ENCODE results near the gene HEG1. TPM values are rescaled to one million over a fixed set of nuclear protein-coding genes. Genes with fewer than 3 reads are reported as not detected.

HEG1 gene
- total and polyA plus RNA-seq, 2 of the 8 experiments (the other 6 are each of a cell fraction or from before 2014, with no cell fraction given), result 5.3 to 9.7 TPM

DNA sequence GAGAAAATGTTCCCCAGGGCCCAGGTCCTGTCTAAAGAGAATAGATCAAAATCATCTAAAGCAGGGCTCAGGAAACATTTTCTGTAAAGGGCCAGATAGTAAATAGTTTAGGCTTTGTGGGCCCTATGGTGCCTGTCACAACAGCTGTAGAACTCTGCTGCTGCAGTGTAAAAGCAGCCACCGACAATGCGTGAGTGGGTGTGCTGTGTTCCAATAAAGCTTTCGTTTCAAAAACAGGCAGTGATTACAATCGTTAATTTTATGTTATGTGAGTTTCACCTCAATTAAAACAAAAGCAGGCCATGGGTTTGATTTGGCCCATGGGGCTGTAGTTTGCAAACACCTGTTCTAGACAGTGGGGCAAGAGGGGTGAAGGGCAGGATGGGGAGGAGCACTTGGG, 12.5 kb upstream of the HEG1 start:
- no peak overlapping the region for H3K4me2 ChIP-seq (ENCODE audit: insufficient read depth in 1 of 2, low read depth in 2 of 2, low read length in 2 of 2)
- H2AK5ac ChIP-seq (ENCODE audit: low read depth, low read length), result no peak overlapping the region
- no peak overlapping the region for H3K4me3 ChIP-seq (ENCODE audit: extremely low read depth in 1 of 4, insufficient read depth in 2 of 4, low read depth in 3 of 4, low read length in 4 of 4)
- H3K27me3 ChIP-seq (replicated peaks in 1 of 4; ENCODE audit: control insufficient read depth in 3 of 4, extremely low read depth in 1 of 4, insufficient read depth in 3 of 4, low read length in 3 of 4), result peaks cover 0 to 2% (median 0%) of the 10 kb centered on the region in 4 experiments; a peak in 1 of 7 replicates
- WGBS, 2 experiments (ENCODE audit: extremely low coverage in 1 of 2, insufficient coverage in 1 of 2, insufficient read length in 1 of 2, insufficient replicate concordance in 2 of 2, low coverage in 1 of 2, low lambda C conversion rate in 2 of 2, missing lambda C conversion rate in 1 of 2), result 90% methylated on average over 4 of the region's 4 CpGs; no CpG with 5 or more reads in 1 of the 2 experiments
- no peaks in the 10 kb centered on the region for H3K79me1 ChIP-seq (ENCODE audit: low read depth, low read length)
- H3K23me2 ChIP-seq (ENCODE audit: low read depth, low read length), result no peaks in the 10 kb centered on the region
- H3K18ac ChIP-seq (ENCODE audit: extremely low read depth, low read length), result no peak overlapping the region
- H3K9me3 ChIP-seq (ENCODE audit: insufficient read depth in 2 of 2, low read depth in 1 of 2, low read length in 1 of 2), result no peaks in the 10 kb centered on the region
- no peaks in the 10 kb centered on the region; a peak in 2 of 7 replicates for H3K4me1 ChIP-seq (replicated peaks in 1 of 4; ENCODE audit: control insufficient read depth in 3 of 4, insufficient read depth in 4 of 4, low read length in 3 of 4)
- no peak overlapping the region for H3K27ac ChIP-seq (ENCODE audit: low read depth, low read length)
- H3K79me2 ChIP-seq (ENCODE audit: control insufficient read depth in 1 of 2, insufficient read depth in 2 of 2, low read length in 2 of 2), result no peaks in the 10 kb centered on the region
- H2BK15ac ChIP-seq (ENCODE audit: low read length), result no peak overlapping the region
- no peak overlapping the region for H2AFZ ChIP-seq (ENCODE audit: low read length)
- no peak overlapping the region; the same call in 1 of the 2 replicates for H4K8ac ChIP-seq (ENCODE audit: extremely low read depth, insufficient read depth, low read length)
- no peak overlapping the region for H4K91ac ChIP-seq (replicated peaks; ENCODE audit: insufficient read length, low read length)
- H4K5ac ChIP-seq (ENCODE audit: insufficient read length, low read depth, low read length), result no peak overlapping the region
- H3K56ac ChIP-seq (replicated peaks; ENCODE audit: insufficient read length, low read depth, low read length), result no peak overlapping the region
- H3K14ac ChIP-seq (ENCODE audit: insufficient read length), result no peak overlapping the region
- CTCF ChIA-PET (ENCODE audit: partially characterized antibody), result interaction anchor here (0.6 to 1.5 kb wide), 4 partner anchors 9 to 121 kb away, joined by 3 read pairs; no protein-coding TSS in a partner anchor
- no peak overlapping the region for H2BK20ac ChIP-seq (ENCODE audit: low read length)
- no peaks in the 10 kb centered on the region for H4K20me1 ChIP-seq (replicated peaks in 1 of 2; ENCODE audit: control insufficient read depth in 1 of 2, insufficient read depth in 2 of 2, low read length in 2 of 2)
- H2BK12ac ChIP-seq (ENCODE audit: low read depth, low read length), result no peak overlapping the region
- no peaks in the 10 kb centered on the region for H3K36me3 ChIP-seq (ENCODE audit: control insufficient read depth in 2 of 4, insufficient read depth in 4 of 4, low read length in 3 of 4)
- no peak overlapping the region for H2BK5ac ChIP-seq (ENCODE audit: low read depth, low read length)
- POLR2A ChIA-PET (ENCODE audit: partially characterized antibody), result interaction anchor here (1.2 kb wide), 1 partner anchor 53 kb away, joined by 3 read pairs; no protein-coding TSS in a partner anchor
- no peak overlapping the region for H3K9ac ChIP-seq (replicated peaks in 1 of 4; ENCODE audit: extremely low read depth in 1 of 4, low read depth in 3 of 4, low read length in 3 of 4)
- TF ChIP-seq CHD2 (IDR thresholded peaks at IDR 0.05; ENCODE audit: low read length) (no peak), RNF2 (IDR thresholded peaks at IDR 0.05; ENCODE audit: borderline replicate concordance, low read depth, low read length, missing control alignments, poor library complexity, severe bottlenecking) (no peak), BACH1 (IDR thresholded peaks at IDR 0.05; ENCODE audit: low read length) (no peak), RBBP5 (IDR thresholded peaks at IDR 0.05; ENCODE audit: borderline replicate concordance, low read depth, low read length) (no peak), TCF12 (IDR thresholded peaks at IDR 0.05; ENCODE audit: low read depth, low read length) (no peak), BCL11A (IDR thresholded peaks at IDR 0.05; ENCODE audit: low read depth in 2 of 2, low read length in 2 of 2) (no peak), SP2 (IDR thresholded peaks at IDR 0.05; ENCODE audit: low read length) (no peak), GABPA (IDR thresholded peaks at IDR 0.05; ENCODE audit: borderline replicate concordance, insufficient read depth, low read length) (no peak), EZH2 (IDR thresholded peaks at IDR 0.05; ENCODE audit: low read depth, low read length, severe bottlenecking) (no peak), NANOG (IDR thresholded peaks at IDR 0.05; ENCODE audit: insufficient read depth, low read depth, low read length, poor library complexity, severe bottlenecking) (no peak), BRCA1 (IDR thresholded peaks at IDR 0.05; ENCODE audit: low read depth, low read length) (no peak), SIRT6 (IDR thresholded peaks at IDR 0.05; ENCODE audit: low read length) (no peak), SUZ12 (IDR thresholded peaks at IDR 0.05; ENCODE audit: low read length) (no peak)
- no peak overlapping the region for H2BK120ac ChIP-seq (replicated peaks; ENCODE audit: low read depth, low read length)
- DNase-seq (ENCODE audit: low read depth in 1 of 2, low spot score in 2 of 2), result no peak
- H3K23ac ChIP-seq (ENCODE audit: insufficient read length), result no peak overlapping the region
- H3K4ac ChIP-seq (replicated peaks; ENCODE audit: insufficient read length, low read depth, low read length), result no peak overlapping the region
- FAIRE-seq, result no peak

Measured in H1 (cell line).